ENCODE results near the gene PSMG3. TPM values are rescaled to one million over a fixed set of nuclear protein-coding genes. Genes with fewer than 3 reads are reported as not detected.

Gene PSMG3
- total and polyA plus RNA-seq, 2 of the 8 experiments (the other 6 are each of a cell fraction or from before 2014, with no cell fraction given), result 30.2 to 62.0 TPM

- no peak overlapping the region for H3K27ac ChIP-seq (ENCODE audit: low read depth, low read length)
- H4K5ac ChIP-seq (ENCODE audit: insufficient read length, low read depth, low read length), result no peak overlapping the region
- H3K79me2 ChIP-seq (ENCODE audit: control insufficient read depth in 1 of 2, insufficient read depth in 2 of 2, low read length in 2 of 2), result no peaks in the 10 kb centered on the region
- ChIA-PET POLR2A (ENCODE audit: partially characterized antibody) (interaction anchor here (0.6 kb wide), 1 partner anchor 715 kb away, joined by 3 read pairs; no protein-coding TSS in a partner anchor), CTCF (ENCODE audit: partially characterized antibody) (interaction anchor here (0.6 to 1.3 kb wide), 2 partner anchors 30 to 1152 kb away, joined by 3 to 4 read pairs; no protein-coding TSS in a partner anchor)
- no peak for FAIRE-seq
- H4K91ac ChIP-seq (replicated peaks; ENCODE audit: insufficient read length, low read length), result no peak overlapping the region
- no peak overlapping the region for H3K56ac ChIP-seq (replicated peaks; ENCODE audit: insufficient read length, low read depth, low read length)
- 95% methylated on average over 16 of the region's 16 CpGs; no CpG with 5 or more reads in 1 of the 2 experiments for WGBS, 2 experiments (ENCODE audit: extremely low coverage in 1 of 2, insufficient coverage in 1 of 2, insufficient read length in 1 of 2, insufficient replicate concordance in 2 of 2, low coverage in 1 of 2, low lambda C conversion rate in 2 of 2, missing lambda C conversion rate in 1 of 2)
- no peak overlapping the region for H2BK5ac ChIP-seq (ENCODE audit: low read depth, low read length)
- DNase-seq (ENCODE audit: low read depth in 1 of 2, low spot score in 2 of 2), result no peak
- H3K14ac ChIP-seq (ENCODE audit: insufficient read length), result no peak overlapping the region
- H3K23ac ChIP-seq (ENCODE audit: insufficient read length), result no peak overlapping the region
- H2AK5ac ChIP-seq (ENCODE audit: low read depth, low read length), result no peak overlapping the region
- no peak overlapping the region for H2BK120ac ChIP-seq (replicated peaks; ENCODE audit: low read depth, low read length)
- no peak overlapping the region for H3K4me2 ChIP-seq (ENCODE audit: insufficient read depth in 1 of 2, low read depth in 2 of 2, low read length in 2 of 2)
- H3K9ac ChIP-seq (replicated peaks in 1 of 4; ENCODE audit: extremely low read depth in 1 of 4, low read depth in 3 of 4, low read length in 3 of 4), result no peak overlapping the region
- H3K36me3 ChIP-seq (ENCODE audit: control insufficient read depth in 2 of 4, insufficient read depth in 4 of 4, low read length in 3 of 4), result peaks cover 0 to 8% (median 2%) of the 10 kb centered on the region in 4 experiments; a peak in 3 of 8 replicates
- no peaks in the 10 kb centered on the region for H3K23me2 ChIP-seq (ENCODE audit: low read depth, low read length)
- no peak overlapping the region for H2BK12ac ChIP-seq (ENCODE audit: low read depth, low read length)
- H3K79me1 ChIP-seq (ENCODE audit: low read depth, low read length), result no peaks in the 10 kb centered on the region
- H3K4me1 ChIP-seq (replicated peaks in 1 of 4; ENCODE audit: control insufficient read depth in 3 of 4, insufficient read depth in 4 of 4, low read length in 3 of 4), result peaks cover 0 to 6% (median 3%) of the 10 kb centered on the region in 4 experiments; a peak in 3 of 7 replicates
- no peak overlapping the region for H2BK20ac ChIP-seq (ENCODE audit: low read length)
- H4K20me1 ChIP-seq (replicated peaks in 1 of 2; ENCODE audit: control insufficient read depth in 1 of 2, insufficient read depth in 2 of 2, low read length in 2 of 2), result no peaks in the 10 kb centered on the region
- H3K4me3 ChIP-seq (ENCODE audit: extremely low read depth in 1 of 4, insufficient read depth in 2 of 4, low read depth in 3 of 4, low read length in 4 of 4), result no peak overlapping the region
- no peak overlapping the region for H4K8ac ChIP-seq (ENCODE audit: extremely low read depth, insufficient read depth, low read length)
- no peaks in the 10 kb centered on the region for H3K9me3 ChIP-seq (ENCODE audit: insufficient read depth in 2 of 2, low read depth in 1 of 2, low read length in 1 of 2)
- H2AFZ ChIP-seq (ENCODE audit: low read length), result no peak overlapping the region
- no peak overlapping the region for H3K4ac ChIP-seq (replicated peaks; ENCODE audit: insufficient read length, low read depth, low read length)
- H3K27me3 ChIP-seq (replicated peaks in 1 of 4; ENCODE audit: control insufficient read depth in 3 of 4, extremely low read depth in 1 of 4, insufficient read depth in 3 of 4, low read length in 3 of 4), result no peaks in the 10 kb centered on the region
- no peak overlapping the region for H2BK15ac ChIP-seq (ENCODE audit: low read length)
- no peak overlapping the region for H3K18ac ChIP-seq (ENCODE audit: extremely low read depth, low read length)
- TF ChIP-seq E2F6 (IDR thresholded peaks at IDR 0.05) (no peak), CEBPB (IDR thresholded peaks at IDR 0.05; ENCODE audit: low read depth, low read length) (no peak), MAFK (IDR thresholded peaks at IDR 0.05; ENCODE audit: low read depth, low read length) (no peak), KDM4A (IDR thresholded peaks at IDR 0.05; ENCODE audit: low read depth, low read length, severe bottlenecking) (no peak), EGR1 (IDR thresholded peaks at IDR 0.05; ENCODE audit: borderline replicate concordance, low read depth, low read length) (no peak), JUND (IDR thresholded peaks at IDR 0.05; ENCODE audit: low read length) (no peak), RFX5 (IDR thresholded peaks at IDR 0.05; ENCODE audit: borderline replicate concordance, low read depth, low read length) (no peak), HDAC6 (IDR thresholded peaks at IDR 0.05; ENCODE audit: low read depth, low read length) (no peak), GTF2F1 (IDR thresholded peaks at IDR 0.05; ENCODE audit: borderline replicate concordance, low read depth, low read length) (no peak)
These were observed 7.7 kb downstream of the PSMG3 start for GRCh38 chr7:1562116-1562515.
